ENCODE results near the gene TLCD3A.
"Not testable (repeated sequence)": the region's sequence is repeated elsewhere in the genome, so short reads cannot be mapped to it uniquely, and the experiment has no call there.

The TLCD3A gene

DNA sequence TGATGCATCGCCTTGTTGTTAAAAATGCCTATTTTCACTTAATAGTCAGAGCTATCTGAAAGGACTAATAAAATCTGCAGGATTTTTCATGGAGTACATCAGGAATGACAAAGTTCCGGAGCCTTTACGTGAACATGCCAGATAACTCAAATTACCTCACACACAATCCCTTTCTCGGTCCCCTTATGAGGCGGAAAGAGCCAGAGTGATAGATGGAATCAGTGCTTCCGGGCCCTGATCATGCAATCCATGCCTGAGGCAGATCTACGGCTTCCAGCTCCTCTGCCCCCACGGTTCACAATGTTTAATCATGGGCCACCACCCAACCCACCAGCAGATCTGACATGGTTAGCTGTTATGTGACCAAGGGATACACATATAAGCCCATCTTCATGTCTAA lies 34.7 kb upstream of the TLCD3A start:
- Histone ChIP-seq H3K4me1 (no peaks in the 10 kb centered on the region), H3K4me3 (ENCODE audit: low read depth, low read length) (no peak overlapping the region), H3K9me3 (no peaks in the 10 kb centered on the region), H3K27me3 (no peaks in the 10 kb centered on the region), H3K36me3 (0 out of 2 replicates have a peak, but pooled peaks cover 2% of the 10 kb centered on the region)
- TF ChIP-seq, protein P1, sequence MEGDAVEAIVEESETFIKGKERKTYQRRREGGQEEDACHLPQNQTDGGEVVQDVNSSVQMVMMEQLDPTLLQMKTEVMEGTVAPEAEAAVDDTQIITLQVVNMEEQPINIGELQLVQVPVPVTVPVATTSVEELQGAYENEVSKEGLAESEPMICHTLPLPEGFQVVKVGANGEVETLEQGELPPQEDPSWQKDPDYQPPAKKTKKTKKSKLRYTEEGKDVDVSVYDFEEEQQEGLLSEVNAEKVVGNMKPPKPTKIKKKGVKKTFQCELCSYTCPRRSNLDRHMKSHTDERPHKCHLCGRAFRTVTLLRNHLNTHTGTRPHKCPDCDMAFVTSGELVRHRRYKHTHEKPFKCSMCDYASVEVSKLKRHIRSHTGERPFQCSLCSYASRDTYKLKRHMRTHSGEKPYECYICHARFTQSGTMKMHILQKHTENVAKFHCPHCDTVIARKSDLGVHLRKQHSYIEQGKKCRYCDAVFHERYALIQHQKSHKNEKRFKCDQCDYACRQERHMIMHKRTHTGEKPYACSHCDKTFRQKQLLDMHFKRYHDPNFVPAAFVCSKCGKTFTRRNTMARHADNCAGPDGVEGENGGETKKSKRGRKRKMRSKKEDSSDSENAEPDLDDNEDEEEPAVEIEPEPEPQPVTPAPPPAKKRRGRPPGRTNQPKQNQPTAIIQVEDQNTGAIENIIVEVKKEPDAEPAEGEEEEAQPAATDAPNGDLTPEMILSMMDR (IDR thresholded peaks at IDR 0.05; ENCODE audit: low read depth, low read length) = no peak
- DNase-seq = peak; percentile 50

DNA sequence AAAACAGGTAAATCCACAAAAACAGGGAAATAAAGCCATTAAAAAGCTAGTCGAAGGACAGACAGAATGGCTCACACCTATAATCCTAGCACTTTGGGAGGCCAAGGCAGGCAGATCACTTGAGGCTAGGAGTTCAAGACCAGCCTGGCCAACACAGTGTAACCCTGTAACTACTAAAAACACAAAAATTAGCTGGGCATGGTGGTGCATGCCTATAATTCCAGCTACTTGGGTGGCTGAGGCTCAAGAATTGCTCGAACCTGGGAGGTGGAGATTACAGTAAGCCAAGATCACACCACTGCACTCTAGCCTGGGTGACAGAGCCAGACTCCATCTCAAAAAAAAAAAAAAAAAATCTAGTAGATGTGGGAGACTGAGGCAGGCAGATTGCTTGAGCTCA lies 34.3 kb upstream of the TLCD3A start:
- H3K27me3 ChIP-seq; H3K9me3 ChIP-seq; DNase-seq; H3K36me3 ChIP-seq; H3K4me3 ChIP-seq (ENCODE audit: low read depth, low read length); H3K4me1 ChIP-seq: not testable (repeated sequence)

DNA sequence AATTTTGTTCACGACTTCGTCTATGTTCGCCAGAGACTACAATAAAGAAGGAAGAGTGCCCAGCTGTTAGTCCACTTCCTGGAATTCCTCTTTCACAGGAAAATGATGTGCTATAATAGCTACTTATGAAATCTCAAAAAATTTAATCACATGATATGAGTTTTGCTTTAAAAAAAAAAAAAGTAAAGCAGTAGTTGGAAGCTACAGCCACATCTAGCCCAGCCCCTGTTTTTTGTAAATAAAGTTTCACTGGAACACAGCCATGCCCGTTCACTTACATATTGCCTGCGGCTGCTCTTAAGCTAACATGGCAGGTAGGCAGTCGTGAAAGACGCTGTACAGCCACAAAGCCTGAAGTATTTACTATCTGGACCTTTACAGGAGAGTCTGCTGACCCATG lies 33.1 kb upstream of the TLCD3A start:
- no peak overlapping the region for H3K4me3 ChIP-seq (ENCODE audit: low read depth, low read length)
- TF ChIP-seq, protein P1 (IDR thresholded peaks at IDR 0.05; ENCODE audit: low read depth, low read length) = no peak

DNA sequence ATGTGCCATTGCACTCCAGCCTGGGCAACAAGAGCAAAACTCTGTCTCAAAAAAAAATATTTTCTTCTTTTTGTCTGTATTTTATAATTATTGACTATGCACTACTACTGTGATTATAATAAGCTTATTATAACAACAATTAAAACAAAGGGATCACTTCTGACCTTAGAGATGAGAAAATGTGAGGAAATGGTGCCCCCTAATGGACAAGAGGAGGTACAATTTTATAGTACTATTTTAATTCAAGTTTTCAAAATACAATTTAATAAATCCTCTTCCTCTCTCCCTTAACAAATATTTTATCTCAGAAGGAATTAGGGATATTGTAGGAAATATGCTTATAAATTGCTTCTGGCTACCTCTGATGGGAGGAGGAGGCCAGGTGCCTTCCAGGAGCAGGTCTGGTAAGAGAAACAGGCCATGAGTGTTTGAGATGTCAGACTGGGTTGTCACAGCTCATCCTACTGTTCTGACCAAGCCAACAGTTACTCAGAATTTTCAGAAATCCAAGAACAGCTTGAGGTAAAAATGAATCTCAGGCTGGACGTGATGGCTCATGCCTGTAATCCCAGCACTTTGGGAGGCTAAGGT lies 31.8 kb upstream of the TLCD3A start:
- H3K36me3 ChIP-seq = 0 out of 2 replicates have a peak, but pooled peaks cover 2% of the 10 kb centered on the region
- TF ChIP-seq, protein P1 (IDR thresholded peaks at IDR 0.05; ENCODE audit: low read depth, low read length) = peak; percentile 38; the same call in 1 of the 2 replicates
- no peak for DNase-seq

More for the DNA sequence above, 33.1 kb upstream of the TLCD3A start:
- no peaks in the 10 kb centered on the region for H3K9me3 ChIP-seq
- no peaks in the 10 kb centered on the region for H3K4me1 ChIP-seq
- DNase-seq = no peak
- 0 out of 2 replicates have a peak, but pooled peaks cover 2% of the 10 kb centered on the region for H3K36me3 ChIP-seq
- no peaks in the 10 kb centered on the region for H3K27me3 ChIP-seq

DNA sequence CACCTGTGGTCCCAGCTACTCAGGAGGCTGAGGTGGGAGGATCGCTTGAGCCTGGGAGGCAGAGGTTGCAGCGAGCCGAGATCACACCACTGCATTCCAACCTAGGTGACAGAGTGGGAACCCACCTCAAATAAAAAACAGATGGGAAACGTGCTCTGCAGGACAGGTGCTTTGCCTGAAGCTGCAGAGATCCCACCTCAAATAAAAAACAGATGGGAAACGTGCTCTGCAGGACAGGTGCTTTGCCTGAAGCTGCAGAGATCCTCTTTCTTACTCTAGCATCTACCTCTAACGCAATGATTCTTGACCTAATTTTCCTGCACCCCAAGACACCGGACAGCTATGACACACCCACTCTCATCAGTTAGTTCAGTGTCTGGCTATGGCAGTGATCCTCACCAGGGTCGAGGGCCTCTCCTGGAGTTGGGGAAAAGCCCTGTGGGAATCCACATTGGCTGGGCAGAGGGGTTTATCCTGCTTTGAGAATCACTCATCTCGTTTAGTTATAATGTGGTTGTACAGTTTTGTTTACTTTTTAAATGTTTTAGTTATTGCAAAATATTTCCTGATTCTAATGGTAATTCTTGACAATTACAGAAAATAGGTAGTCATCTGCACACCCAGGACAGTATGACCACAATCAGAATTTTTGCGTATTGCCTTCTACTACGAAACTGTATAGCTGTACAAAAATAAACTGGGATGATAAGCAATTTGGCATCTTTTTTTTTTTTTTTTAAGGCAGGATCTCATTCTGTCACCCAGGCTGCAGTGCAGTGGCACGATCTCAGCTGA lies 29.1 kb upstream of the TLCD3A start:
- Histone ChIP-seq H3K4me1 (no peaks in the 10 kb centered on the region), H3K36me3 (no peaks in the 10 kb centered on the region), H3K4me3 (ENCODE audit: low read depth, low read length) (no peak overlapping the region), H3K27me3 (no peaks in the 10 kb centered on the region), H3K9me3 (no peaks in the 10 kb centered on the region)
- TF ChIP-seq, protein P1 (IDR thresholded peaks at IDR 0.05; ENCODE audit: low read depth, low read length) = no peak
- DNase-seq = no peak

More for the DNA sequence above, 31.8 kb upstream of the TLCD3A start:
- H3K4me1 ChIP-seq = no peaks in the 10 kb centered on the region
- no peak overlapping the region for H3K4me3 ChIP-seq (ENCODE audit: low read depth, low read length)
- no peaks in the 10 kb centered on the region for H3K27me3 ChIP-seq
- H3K9me3 ChIP-seq = no peaks in the 10 kb centered on the region

DNA sequence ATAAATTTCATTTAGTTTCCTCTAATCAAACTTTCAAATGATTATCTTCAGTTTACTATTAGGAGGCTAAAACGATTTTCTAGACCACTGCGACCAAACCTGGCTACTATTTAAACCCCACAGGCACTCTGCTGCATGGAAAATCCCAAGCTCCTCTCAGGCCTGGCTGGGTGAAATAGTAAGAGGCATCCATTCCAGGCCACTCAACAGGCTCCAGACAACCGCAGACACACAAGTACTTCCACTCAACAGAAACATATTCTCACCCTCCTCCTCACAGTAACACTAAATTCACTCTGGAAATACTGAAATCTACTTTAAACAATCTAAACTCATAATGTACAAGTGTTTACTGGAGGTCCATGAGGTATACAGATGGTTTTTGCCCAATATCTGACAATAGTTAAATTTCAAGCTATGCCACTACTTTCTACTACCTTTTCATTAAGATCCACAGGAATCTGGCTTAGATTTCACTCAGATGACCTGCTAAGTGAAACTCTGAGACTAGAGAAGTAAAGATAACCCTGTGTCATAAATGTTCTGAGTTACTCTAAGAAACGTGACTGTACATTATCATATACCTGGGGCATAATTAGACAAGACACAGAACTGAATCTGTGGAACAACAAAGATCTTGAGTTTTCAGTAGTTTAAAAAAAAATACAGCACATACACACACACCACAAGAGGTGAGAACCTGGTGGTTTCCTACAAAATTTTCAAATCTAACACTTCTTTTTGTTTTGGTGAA lies 28.1 kb upstream of the TLCD3A start:
- TF ChIP-seq, protein P1 (IDR thresholded peaks at IDR 0.05; ENCODE audit: low read depth, low read length) = no peak
- no peak for DNase-seq
- Histone ChIP-seq H3K9me3 (no peaks in the 10 kb centered on the region), H3K4me3 (ENCODE audit: low read depth, low read length) (no peak overlapping the region), H3K36me3 (no peaks in the 10 kb centered on the region), H3K4me1 (no peaks in the 10 kb centered on the region), H3K27me3 (no peaks in the 10 kb centered on the region)

All from BE2C (cell line).